Nephron (organoid): ENCODE data around the gene TECTA.

Experiments
- H3K27ac Mint-ChIP-seq, 3 experiments: 2 replicates each; pipeline ENCODE4 v1.8.0; 2020; ENCODE audit warnings: mixed read lengths in 3 of 3, mild to moderate bottlenecking in 2 of 3, moderate library complexity in 1 of 3
- H3K27me3 Mint-ChIP-seq: 2 replicates; pipeline ENCODE4 v1.8.0; 2021; ENCODE audit warnings: low read depth, mild to moderate bottlenecking, moderate library complexity, mixed read lengths
- H3K36me3 Mint-ChIP-seq: 2 replicates; pipeline ENCODE4 v1.8.0; 2020; ENCODE audit warnings: low read depth, mixed read lengths
- H3K4me1 Mint-ChIP-seq: 2 replicates; pipeline ENCODE4 v1.8.0; 2020; ENCODE audit warnings: mixed read lengths
- H3K4me3 Mint-ChIP-seq, 3 experiments: 2 replicates each; pipeline ENCODE4 v1.8.0; 2020; ENCODE audit warnings: mild to moderate bottlenecking in 3 of 3, mixed read lengths in 3 of 3, moderate library complexity in 2 of 3
- H3K9me3 Mint-ChIP-seq: 2 replicates; pipeline ENCODE4 v1.8.0; 2020; ENCODE audit warnings: mixed read lengths
- TF ChIP-seq, protein P1 (sequence below), 3 experiments: fragments of 200-600 bp; sonication (generic); IDR thresholded peaks; one replicate each; pipeline ENCODE4 v1.5.0; 2021; ENCODE audit warnings: antibody characterized with exemption in 3 of 3; ENCODE audit not compliant: unreplicated experiment in 3 of 3

TECTA gene

DNA sequence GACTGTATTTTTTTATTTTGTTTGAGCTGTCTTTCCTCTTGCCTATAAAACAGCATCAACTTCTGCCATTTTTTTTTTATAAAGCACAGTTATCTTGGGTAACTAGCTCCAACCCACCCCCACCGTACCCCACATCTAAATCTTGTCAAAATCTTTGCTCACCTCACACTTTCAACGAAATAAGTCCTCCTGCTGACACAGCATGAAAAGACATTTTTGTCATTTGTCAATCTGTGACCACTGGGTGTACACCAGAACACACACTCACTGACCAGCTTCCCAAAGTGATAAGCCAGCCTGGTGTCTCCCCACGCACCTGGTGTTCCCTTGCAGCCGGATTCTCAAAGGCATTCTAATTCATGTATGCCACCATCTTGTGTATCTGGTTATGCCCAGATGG lies 1.7 kb upstream of the TECTA start:
- TF ChIP-seq, protein P1, sequence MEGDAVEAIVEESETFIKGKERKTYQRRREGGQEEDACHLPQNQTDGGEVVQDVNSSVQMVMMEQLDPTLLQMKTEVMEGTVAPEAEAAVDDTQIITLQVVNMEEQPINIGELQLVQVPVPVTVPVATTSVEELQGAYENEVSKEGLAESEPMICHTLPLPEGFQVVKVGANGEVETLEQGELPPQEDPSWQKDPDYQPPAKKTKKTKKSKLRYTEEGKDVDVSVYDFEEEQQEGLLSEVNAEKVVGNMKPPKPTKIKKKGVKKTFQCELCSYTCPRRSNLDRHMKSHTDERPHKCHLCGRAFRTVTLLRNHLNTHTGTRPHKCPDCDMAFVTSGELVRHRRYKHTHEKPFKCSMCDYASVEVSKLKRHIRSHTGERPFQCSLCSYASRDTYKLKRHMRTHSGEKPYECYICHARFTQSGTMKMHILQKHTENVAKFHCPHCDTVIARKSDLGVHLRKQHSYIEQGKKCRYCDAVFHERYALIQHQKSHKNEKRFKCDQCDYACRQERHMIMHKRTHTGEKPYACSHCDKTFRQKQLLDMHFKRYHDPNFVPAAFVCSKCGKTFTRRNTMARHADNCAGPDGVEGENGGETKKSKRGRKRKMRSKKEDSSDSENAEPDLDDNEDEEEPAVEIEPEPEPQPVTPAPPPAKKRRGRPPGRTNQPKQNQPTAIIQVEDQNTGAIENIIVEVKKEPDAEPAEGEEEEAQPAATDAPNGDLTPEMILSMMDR (IDR thresholded peaks at IDR 0.05; ENCODE audit: unreplicated experiment in 3 of 3): no peak
- no peak overlapping the region for H3K4me3 Mint-ChIP-seq
- H3K27ac Mint-ChIP-seq: no peak overlapping the region
- H3K9me3 Mint-ChIP-seq: no peaks in the 10 kb centered on the region
- peaks cover 12% of the 10 kb centered on the region for H3K4me1 Mint-ChIP-seq
- no peaks in the 10 kb centered on the region for H3K36me3 Mint-ChIP-seq
- H3K27me3 Mint-ChIP-seq: peaks cover 4% of the 10 kb centered on the region

DNA sequence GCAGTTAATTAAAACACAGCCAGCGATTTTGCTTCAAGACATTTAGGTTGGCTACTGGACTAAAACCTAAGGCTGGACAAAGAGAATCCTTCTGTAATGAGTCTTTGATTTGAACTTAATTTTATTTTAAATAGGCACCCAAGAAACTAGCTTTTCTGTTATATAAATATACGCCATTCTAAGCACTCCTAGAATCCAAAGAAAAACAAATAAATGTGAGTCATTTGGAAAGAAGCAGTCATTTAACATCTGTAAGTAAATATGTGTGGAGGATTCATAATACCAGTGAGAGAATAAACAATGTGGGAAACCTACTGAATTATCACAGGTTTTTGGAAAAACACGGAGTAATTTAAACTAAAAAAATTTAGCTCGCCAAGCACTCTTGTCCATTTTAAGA lies 1.2 kb upstream of the TECTA start:
- Mint-ChIP-seq H3K27me3 (peaks cover 4% of the 10 kb centered on the region), H3K9me3 (no peaks in the 10 kb centered on the region), H3K36me3 (no peaks in the 10 kb centered on the region), H3K27ac (no peak overlapping the region), H3K4me3 (no peak overlapping the region), H3K4me1 (peaks cover 18% of the 10 kb centered on the region)
- TF ChIP-seq, protein P1 (IDR thresholded peaks at IDR 0.05; ENCODE audit: unreplicated experiment in 3 of 3): no peak

DNA sequence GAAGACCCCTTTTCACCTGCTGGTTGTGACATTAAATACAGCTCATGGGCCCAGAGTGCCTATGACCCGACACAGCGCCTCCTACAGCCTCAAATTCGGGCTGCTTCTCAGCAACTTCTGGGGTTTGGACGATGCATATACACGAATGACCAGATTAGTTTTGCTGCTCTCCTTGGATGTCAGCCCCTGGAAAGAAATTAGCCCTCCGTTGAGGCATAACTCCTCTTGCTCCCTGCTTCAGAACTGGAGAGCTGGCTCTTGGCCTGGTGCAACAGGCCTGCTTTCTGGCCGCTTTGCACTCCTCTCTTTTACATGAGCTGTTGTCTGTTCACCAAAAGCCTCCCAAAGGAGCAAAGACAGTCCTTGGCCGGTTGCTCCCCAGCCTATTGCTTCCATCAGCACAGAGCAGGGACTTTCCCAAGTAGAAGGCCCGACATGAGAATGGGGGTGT lies 3.3 kb downstream of the TECTA start:
- Mint-ChIP-seq H3K36me3 (no peaks in the 10 kb centered on the region), H3K27me3 (no peaks in the 10 kb centered on the region), H3K9me3 (no peaks in the 10 kb centered on the region), H3K4me1 (peaks cover 44% of the 10 kb centered on the region), H3K4me3 (no peak overlapping the region), H3K27ac (peak overlapping the region in 2 of 3 experiments; percentile 91 to 92)
- TF ChIP-seq, protein P1 (IDR thresholded peaks at IDR 0.05; ENCODE audit: unreplicated experiment in 3 of 3): no peak

DNA sequence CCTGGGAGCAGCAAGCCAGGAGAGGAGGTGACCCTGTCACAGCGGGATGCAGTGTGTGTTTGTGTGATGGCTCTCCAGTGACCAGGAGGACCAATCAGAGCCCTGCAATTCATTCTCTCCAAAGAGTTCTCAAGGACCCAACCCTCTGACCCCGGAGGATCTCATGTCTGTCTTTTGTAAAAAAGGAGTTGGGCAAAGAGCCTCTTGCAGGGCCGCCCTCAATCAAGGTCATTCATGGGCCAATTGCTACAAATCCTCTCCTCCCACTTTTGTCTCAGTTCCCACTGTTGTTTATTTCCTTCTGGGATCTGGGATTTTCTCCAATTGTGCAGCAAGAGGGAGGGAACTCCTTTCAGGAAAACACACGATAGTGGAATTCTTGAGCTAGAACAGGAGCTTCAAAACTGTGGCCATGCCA lies 4.0 kb downstream of the TECTA start:
- TF ChIP-seq, protein P1 (IDR thresholded peaks at IDR 0.05; ENCODE audit: unreplicated experiment in 3 of 3): no peak
- Mint-ChIP-seq H3K36me3 (no peaks in the 10 kb centered on the region), H3K9me3 (no peaks in the 10 kb centered on the region), H3K4me1 (peaks cover 51% of the 10 kb centered on the region), H3K4me3 (no peak overlapping the region), H3K27me3 (no peaks in the 10 kb centered on the region), H3K27ac (peak overlapping the region; percentile 78 to 92 (median 91))

DNA sequence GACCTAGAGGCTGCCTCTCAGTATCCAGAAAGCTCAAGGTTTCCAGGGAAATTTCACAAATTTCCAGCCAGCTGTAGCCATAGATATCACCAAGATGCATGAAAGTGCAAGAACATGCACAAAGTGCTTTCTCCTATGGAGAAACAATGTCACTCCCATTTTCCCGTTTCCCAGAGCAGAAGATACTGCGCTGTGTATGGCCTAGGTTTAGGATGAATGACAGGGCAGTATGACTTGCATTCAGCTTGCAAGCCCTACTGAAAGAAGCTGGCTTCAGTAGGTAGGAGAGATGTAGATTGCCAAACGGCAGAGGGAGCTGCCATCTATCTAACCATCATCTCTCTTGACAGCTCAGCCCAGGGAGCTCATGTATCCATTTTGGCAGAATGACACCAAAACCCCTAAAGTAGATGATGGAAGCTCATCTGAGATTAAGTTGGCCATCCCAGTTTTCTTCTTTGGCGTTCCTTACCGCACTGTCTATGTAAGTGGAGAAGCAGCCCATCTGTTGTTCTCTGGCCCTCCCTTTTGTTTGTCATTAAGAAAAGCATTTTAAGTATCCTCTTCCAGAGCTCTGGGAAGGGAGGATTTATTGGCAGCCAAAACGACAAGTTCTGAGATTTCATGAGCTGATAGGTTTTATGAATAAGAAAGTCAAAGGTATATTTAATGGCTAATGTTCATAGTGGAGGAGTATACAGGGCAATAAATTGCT lies 4.6 kb downstream of the TECTA start:
- Mint-ChIP-seq H3K27ac (peak overlapping the region; percentile 78 to 92 (median 91)), H3K4me1 (peaks cover 57% of the 10 kb centered on the region), H3K27me3 (peaks cover 4% of the 10 kb centered on the region), H3K36me3 (no peaks in the 10 kb centered on the region), H3K4me3 (peak overlapping the region in 1 of 3 experiments; percentile 6), H3K9me3 (no peaks in the 10 kb centered on the region)
- TF ChIP-seq, protein P1 (IDR thresholded peaks at IDR 0.05; ENCODE audit: unreplicated experiment in 3 of 3): no peak

DNA sequence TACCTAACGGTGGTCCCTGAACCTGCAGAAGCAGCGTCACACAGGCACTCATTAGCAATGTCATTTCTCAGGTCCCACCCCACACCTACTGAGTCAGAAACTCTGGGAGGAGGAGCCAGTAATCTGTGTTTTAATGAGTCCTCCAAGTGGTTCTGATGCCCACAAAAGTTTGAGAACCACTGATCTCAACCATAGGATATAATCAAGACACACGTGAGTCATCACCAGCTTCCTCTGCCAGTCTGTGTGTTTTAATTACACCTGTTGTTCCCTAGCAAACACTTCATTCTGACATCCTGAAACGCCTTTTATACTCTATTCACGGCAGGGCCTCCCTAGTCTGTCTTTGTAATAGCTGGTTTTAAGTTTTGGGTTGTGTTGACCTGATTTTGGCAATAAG lies 5.8 kb downstream of the TECTA start:
- TF ChIP-seq, protein P1 (IDR thresholded peaks at IDR 0.05; ENCODE audit: unreplicated experiment in 3 of 3): no peak
- no peak overlapping the region for H3K27ac Mint-ChIP-seq
- no peaks in the 10 kb centered on the region for H3K9me3 Mint-ChIP-seq
- H3K36me3 Mint-ChIP-seq: no peaks in the 10 kb centered on the region
- H3K27me3 Mint-ChIP-seq: peaks cover 15% of the 10 kb centered on the region
- peaks cover 61% of the 10 kb centered on the region for H3K4me1 Mint-ChIP-seq
- H3K4me3 Mint-ChIP-seq: no peak overlapping the region
